ENCODE results near the gene PCSK6.

PCSK6 gene

DNA sequence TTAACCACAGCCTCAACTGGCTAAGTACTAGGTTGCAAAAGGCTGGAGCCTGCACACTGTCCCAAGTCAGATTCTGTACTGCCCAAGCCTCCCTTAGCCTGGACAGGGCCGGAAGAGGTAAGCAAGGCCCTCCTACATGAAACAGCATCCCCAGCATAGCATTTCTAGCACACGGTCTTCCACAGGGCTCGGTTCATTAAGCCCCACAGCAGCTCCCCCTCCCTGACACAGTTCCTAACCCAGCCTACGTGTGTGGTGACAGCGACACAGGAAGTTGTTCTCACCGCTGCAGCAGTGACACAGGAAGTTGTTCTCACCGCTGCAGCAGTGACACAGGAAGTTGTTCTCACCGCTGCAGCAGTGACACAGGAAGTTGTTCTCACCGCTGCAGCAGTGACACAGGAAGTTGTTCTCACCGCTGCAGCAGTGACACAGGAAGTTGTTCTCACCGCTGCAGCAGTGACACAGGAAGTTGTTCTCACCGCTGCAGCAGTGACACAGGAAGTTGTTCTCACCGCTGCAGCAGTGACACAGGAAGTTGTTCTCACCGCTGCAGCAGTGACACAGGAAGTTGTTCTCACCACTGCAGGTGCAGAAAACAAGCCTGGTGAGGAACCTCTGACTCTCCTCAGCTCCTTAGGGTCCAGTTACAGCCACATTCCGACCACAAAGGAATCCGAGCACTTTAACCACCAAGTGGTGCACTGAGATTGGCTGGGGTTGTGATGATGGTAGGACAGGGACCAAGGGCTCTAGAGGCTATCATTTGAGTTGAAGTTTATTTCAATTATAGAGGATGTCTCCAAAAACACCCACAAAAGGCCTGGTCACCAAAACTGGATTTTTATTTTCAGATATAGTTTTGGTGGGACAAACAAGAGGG lies 155.4 kb downstream of the PCSK6 start:
- TF ChIP-seq TCF12 (IDR thresholded peaks at IDR 0.05; ENCODE audit: low read depth) = 0 out of 2 replicates have a peak, but pooled peaks have one; percentile 22

DNA sequence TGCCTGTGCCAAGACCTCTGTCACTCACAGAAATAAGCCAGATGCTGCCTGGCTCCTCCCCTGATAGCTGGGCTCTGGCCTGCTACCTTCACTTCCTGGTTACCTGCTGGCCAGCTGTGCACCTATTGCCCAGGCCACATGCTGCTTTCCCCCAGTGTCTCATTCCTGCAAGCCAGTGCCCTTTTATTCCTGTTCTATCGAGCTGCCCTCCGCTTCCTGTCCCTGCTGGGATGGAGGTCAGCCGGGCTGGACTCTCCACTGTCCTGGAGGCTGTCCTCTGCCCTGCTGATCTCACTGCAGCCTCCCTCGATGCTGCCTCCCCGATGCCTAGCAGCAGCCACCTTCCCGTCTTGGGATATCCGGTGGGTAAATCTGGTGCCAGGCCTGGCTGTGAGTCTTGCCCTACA lies 157.4 kb downstream of the PCSK6 start:
- TF ChIP-seq TCF12 (IDR thresholded peaks at IDR 0.05; ENCODE audit: low read depth) (no peak), RAD21 (IDR thresholded peaks at IDR 0.05; ENCODE audit: low read depth) (no peak)

GRCh38 chr15:101329867-101330380 lies 159.6 kb downstream of the PCSK6 start:
- no peak for TF ChIP-seq TCF12 (IDR thresholded peaks at IDR 0.05; ENCODE audit: low read depth)
- TF ChIP-seq, protein P1, sequence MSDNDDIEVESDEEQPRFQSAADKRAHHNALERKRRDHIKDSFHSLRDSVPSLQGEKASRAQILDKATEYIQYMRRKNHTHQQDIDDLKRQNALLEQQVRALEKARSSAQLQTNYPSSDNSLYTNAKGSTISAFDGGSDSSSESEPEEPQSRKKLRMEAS (IDR thresholded peaks at IDR 0.05) = no peak
- no peak for TF ChIP-seq REST (IDR thresholded peaks at IDR 0.05; ENCODE audit: low read depth)
- TF ChIP-seq NFIC (IDR thresholded peaks at IDR 0.05) = no peak
- no peak for TF ChIP-seq ZBTB7A (IDR thresholded peaks at IDR 0.05; ENCODE audit: low read depth)
- no peak for TF ChIP-seq CEBPB (IDR thresholded peaks at IDR 0.05)
- no peak for TF ChIP-seq USF1 (IDR thresholded peaks at IDR 0.05)

DNA sequence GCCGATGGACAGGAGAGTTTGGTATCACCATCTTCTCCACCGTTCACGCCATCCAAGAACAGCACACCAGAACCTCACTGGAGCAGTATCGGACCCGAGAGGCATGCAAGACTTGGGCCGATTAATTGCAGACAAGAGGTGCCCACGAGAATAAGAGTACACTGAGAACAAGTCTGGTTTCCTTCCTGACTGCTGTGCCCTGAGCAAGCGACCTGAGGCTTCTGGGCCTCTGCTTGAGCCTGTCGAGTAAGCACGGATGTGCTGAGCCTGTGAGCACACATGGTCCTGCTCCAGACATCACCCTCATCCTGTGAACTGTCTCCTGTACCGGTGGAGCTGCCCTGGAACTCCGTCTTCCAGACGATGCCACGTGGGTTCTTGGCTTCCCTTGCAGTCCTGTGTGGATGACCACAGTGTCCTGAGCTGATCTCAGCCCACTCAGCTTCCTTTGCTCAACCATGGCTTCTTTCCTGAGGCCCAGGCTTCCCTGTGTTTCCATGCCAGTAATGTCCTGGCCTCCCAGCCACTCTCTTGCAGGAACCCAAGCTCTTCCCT lies 160.1 kb downstream of the PCSK6 start:
- TF ChIP-seq, protein P1 (IDR thresholded peaks at IDR 0.05) = no peak
- no peak for TF ChIP-seq EP300 (IDR thresholded peaks at IDR 0.05; ENCODE audit: borderline replicate concordance)
- no peak for TF ChIP-seq TEAD4 (IDR thresholded peaks at IDR 0.05)

DNA sequence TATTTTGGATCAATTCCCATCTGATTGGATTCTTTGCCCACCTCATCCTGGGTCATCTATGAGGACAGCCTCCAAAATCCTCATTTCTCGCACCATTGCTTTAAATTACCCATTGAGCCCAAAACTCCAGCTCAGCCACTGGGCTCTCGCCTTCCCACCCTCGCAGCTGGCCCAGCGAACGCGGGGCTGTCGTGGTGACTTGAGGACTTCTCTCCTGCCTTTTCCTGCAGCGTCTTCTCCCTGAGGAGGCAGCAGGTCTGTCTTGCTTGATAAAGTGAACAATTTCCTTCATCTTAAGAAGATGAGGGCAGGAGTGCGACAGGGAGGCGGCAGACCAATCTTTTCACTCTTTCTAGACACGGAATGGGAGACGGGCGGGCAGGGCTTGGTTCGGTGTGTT lies 161.5 kb downstream of the PCSK6 start:
- TF ChIP-seq ZBTB7A (IDR thresholded peaks at IDR 0.05; ENCODE audit: low read depth) = no peak
- no peak for TF ChIP-seq NFIC (IDR thresholded peaks at IDR 0.05)

- TF ChIP-seq TCF12 (IDR thresholded peaks at IDR 0.05; ENCODE audit: low read depth) = no peak
- no peak for TF ChIP-seq CREB1 (IDR thresholded peaks at IDR 0.05; ENCODE audit: low read depth)
- no peak for TF ChIP-seq RAD21 (IDR thresholded peaks at IDR 0.05; ENCODE audit: low read depth)
- no peak for TF ChIP-seq REST (IDR thresholded peaks at IDR 0.05; ENCODE audit: low read depth)
- TF ChIP-seq USF1 (IDR thresholded peaks at IDR 0.05) = no peak
These were observed 162.3 kb downstream of the PCSK6 start for GRCh38 chr15:101327147-101327740.

DNA sequence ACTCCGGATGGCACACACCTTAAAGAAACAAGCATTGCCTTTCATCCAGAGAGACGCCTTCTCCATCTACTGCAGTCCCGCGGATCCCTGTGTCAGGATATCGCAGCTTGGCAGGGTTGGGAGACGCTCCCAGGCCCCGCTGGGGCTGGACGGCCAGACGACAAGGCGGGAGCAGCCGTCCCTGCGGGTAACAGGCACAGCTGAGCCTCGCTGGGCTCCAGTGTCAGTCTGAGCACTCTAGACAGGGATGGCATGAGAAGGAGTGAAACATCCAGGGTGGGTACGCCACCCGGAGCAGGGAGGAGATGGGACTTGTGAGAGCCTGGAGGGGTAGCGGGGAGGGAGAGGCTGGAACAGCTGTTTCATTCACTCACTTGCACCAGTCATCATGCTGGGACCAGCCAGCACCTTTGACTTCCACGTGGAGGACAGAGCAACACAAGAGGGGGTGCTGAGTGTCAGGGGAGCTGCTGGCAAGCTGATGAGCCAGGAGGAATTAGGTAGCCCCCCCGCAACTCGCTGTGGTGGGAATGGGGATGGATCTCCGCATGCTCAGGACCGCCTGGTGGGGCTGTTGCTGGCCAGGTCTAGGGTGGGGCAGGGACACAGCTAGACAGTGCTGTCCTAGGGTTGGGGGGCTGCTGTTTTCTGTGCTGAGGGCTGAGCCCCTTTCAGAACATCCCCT lies 162.9 kb downstream of the PCSK6 start:
- TF ChIP-seq ZBTB7A (IDR thresholded peaks at IDR 0.05; ENCODE audit: low read depth) (no peak), RAD21 (IDR thresholded peaks at IDR 0.05; ENCODE audit: low read depth) (no peak), USF1 (IDR thresholded peaks at IDR 0.05) (no peak), NFIC (IDR thresholded peaks at IDR 0.05) (no peak), REST (IDR thresholded peaks at IDR 0.05; ENCODE audit: low read depth) (no peak)
- TF ChIP-seq, protein P1 (IDR thresholded peaks at IDR 0.05) = no peak

Measured in Ishikawa (cell line).